ENCODE results near the gene INTS1.

Gene INTS1

GRCh38 chr7:1544178-1544895, 40.1 kb upstream of the INTS1 start:
- no peak overlapping the region for H3K27ac ChIP-seq (ENCODE audit: low read length)
- peaks cover 8% of the 10 kb centered on the region for H3K27me3 ChIP-seq (replicated peaks; ENCODE audit: insufficient read depth, low read length)
- no peaks in the 10 kb centered on the region for H3K9me3 ChIP-seq (replicated peaks; ENCODE audit: insufficient read depth, low read length)
- H3K4me2 ChIP-seq (ENCODE audit: low read depth, low read length) = no peak overlapping the region
- no peak overlapping the region for H2AFZ ChIP-seq (ENCODE audit: low read length)
- TF ChIP-seq EZH2 (optimal IDR thresholded peaks at IDR 0.05; ENCODE audit: low read depth, low read length) (no peak), EZH2phosphoT487 (IDR thresholded peaks at IDR 0.05; ENCODE audit: low read length) (no peak)
- TF ChIP-seq, protein P1, sequence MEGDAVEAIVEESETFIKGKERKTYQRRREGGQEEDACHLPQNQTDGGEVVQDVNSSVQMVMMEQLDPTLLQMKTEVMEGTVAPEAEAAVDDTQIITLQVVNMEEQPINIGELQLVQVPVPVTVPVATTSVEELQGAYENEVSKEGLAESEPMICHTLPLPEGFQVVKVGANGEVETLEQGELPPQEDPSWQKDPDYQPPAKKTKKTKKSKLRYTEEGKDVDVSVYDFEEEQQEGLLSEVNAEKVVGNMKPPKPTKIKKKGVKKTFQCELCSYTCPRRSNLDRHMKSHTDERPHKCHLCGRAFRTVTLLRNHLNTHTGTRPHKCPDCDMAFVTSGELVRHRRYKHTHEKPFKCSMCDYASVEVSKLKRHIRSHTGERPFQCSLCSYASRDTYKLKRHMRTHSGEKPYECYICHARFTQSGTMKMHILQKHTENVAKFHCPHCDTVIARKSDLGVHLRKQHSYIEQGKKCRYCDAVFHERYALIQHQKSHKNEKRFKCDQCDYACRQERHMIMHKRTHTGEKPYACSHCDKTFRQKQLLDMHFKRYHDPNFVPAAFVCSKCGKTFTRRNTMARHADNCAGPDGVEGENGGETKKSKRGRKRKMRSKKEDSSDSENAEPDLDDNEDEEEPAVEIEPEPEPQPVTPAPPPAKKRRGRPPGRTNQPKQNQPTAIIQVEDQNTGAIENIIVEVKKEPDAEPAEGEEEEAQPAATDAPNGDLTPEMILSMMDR (IDR thresholded peaks at IDR 0.05; ENCODE audit: low read length) = no peak
- no peaks in the 10 kb centered on the region for H3F3A ChIP-seq (ENCODE audit: insufficient read depth, low read length)
- no peak overlapping the region for H3K9ac ChIP-seq (ENCODE audit: low read length)
- no peak overlapping the region for H3K4me3 ChIP-seq (ENCODE audit: low read length)
- no peaks in the 10 kb centered on the region for H4K20me1 ChIP-seq (ENCODE audit: insufficient read depth, low read length)
- H3K79me2 ChIP-seq (ENCODE audit: low read length) = no peaks in the 10 kb centered on the region
- no peaks in the 10 kb centered on the region for H3K4me1 ChIP-seq (ENCODE audit: low read length)
- no peaks in the 10 kb centered on the region for H3K9me2 ChIP-seq (replicated peaks; ENCODE audit: insufficient read depth, low read length)
- H3K36me3 ChIP-seq (replicated peaks; ENCODE audit: insufficient read depth, low read length) = no peaks in the 10 kb centered on the region
- no peak for DNase-seq

GRCh38 chr7:1543826-1544177, 39.6 kb upstream of the INTS1 start:
- Histone ChIP-seq H3K4me3 (ENCODE audit: low read length) (no peak overlapping the region), H3K36me3 (replicated peaks; ENCODE audit: insufficient read depth, low read length) (no peaks in the 10 kb centered on the region), H3K9me2 (replicated peaks; ENCODE audit: insufficient read depth, low read length) (no peaks in the 10 kb centered on the region), H3K79me2 (ENCODE audit: low read length) (no peaks in the 10 kb centered on the region), H3K27me3 (replicated peaks; ENCODE audit: insufficient read depth, low read length) (peaks cover 3% of the 10 kb centered on the region), H4K20me1 (ENCODE audit: insufficient read depth, low read length) (no peaks in the 10 kb centered on the region), H3K27ac (ENCODE audit: low read length) (no peak overlapping the region), H3K9me3 (replicated peaks; ENCODE audit: insufficient read depth, low read length) (no peaks in the 10 kb centered on the region), H2AFZ (ENCODE audit: low read length) (no peak overlapping the region), H3K4me2 (ENCODE audit: low read depth, low read length) (no peak overlapping the region), H3K4me1 (ENCODE audit: low read length) (no peaks in the 10 kb centered on the region), H3F3A (ENCODE audit: insufficient read depth, low read length) (no peaks in the 10 kb centered on the region), H3K9ac (ENCODE audit: low read length) (no peak overlapping the region)
- DNase-seq = no peak
- TF ChIP-seq, protein P1 (IDR thresholded peaks at IDR 0.05; ENCODE audit: low read length) = no peak
- TF ChIP-seq EZH2phosphoT487 (IDR thresholded peaks at IDR 0.05; ENCODE audit: low read length) (no peak), EZH2 (optimal IDR thresholded peaks at IDR 0.05; ENCODE audit: low read depth, low read length) (no peak)

DNA sequence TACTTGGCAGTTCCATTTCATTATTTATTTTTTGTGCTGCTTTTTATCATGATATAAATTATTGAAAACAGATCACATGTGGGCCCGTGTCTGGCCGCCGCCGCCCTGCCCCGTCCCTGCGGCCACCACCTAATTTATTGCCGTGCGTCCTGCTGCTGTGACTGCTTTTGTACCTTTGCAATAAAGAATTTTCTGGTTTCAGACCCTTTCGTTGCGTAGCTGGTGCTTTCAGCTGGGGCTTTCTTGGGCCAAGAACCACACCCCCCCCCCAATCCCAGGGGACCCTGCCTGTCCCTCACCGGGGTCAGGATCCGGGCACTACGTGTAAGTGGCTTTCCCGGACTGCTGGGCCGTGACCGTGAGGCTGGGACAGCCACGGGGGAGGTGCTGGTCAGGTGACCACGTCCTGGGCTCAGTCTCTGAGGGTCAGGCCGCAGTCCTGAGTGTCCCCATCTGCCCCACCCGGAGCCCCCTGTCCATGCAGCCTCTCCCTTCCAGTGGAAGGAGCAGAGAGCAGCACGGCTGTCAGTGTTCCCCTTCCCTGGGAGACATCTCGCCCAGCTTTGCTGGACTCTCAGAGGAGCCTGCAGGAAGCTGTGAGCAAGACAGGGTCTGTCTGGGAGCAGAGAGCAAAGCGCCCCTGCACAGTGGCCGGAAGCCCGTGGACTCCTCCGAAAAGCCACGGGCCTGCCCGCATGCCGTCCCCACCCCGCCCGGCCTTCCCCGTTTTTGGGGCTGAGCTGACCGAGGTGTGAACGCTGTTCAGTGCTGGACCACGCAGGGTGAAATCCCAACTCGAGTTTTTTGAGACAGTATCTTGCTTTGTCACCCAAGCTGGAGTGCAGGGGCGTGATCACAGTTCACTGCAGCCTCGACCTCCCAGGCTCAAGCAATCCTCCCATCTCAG, 38.9 kb upstream of the INTS1 start:
- Histone ChIP-seq H2AFZ (ENCODE audit: low read length) (no peak overlapping the region), H3K79me2 (ENCODE audit: low read length) (peaks cover under 1% of the 10 kb centered on the region), H3K4me1 (ENCODE audit: low read length) (no peaks in the 10 kb centered on the region), H3K9ac (ENCODE audit: low read length) (no peak overlapping the region), H3K9me2 (replicated peaks; ENCODE audit: insufficient read depth, low read length) (no peaks in the 10 kb centered on the region), H3K27ac (ENCODE audit: low read length) (no peak overlapping the region), H3K9me3 (replicated peaks; ENCODE audit: insufficient read depth, low read length) (no peaks in the 10 kb centered on the region), H3K4me2 (ENCODE audit: low read depth, low read length) (no peak overlapping the region), H3F3A (ENCODE audit: insufficient read depth, low read length) (no peaks in the 10 kb centered on the region), H3K4me3 (ENCODE audit: low read length) (no peak overlapping the region), H3K27me3 (replicated peaks; ENCODE audit: insufficient read depth, low read length) (no peaks in the 10 kb centered on the region; the same call in 1 of the 2 replicates), H3K36me3 (replicated peaks; ENCODE audit: insufficient read depth, low read length) (no peaks in the 10 kb centered on the region), H4K20me1 (ENCODE audit: insufficient read depth, low read length) (no peaks in the 10 kb centered on the region)
- TF ChIP-seq, protein P1 (IDR thresholded peaks at IDR 0.05; ENCODE audit: low read length) = no peak
- no peak for TF ChIP-seq EZH2 (optimal IDR thresholded peaks at IDR 0.05; ENCODE audit: low read depth, low read length)
- no peak for TF ChIP-seq EZH2phosphoT487 (IDR thresholded peaks at IDR 0.05; ENCODE audit: low read length)
- no peak for DNase-seq

All from MM.1S (cell line).